GM12878 (cell line): ENCODE measurements around the gene NKAIN2. TPM values are rescaled to one million over a fixed set of nuclear protein-coding genes. Genes with fewer than 3 reads are reported as not detected.

Experiments used
- ATAC-seq: fragments of 200-7000 bp; cut with Tn5 transposase; 3 replicates; pipeline ENCODE4 v1.9.1; 2020; ENCODE audit warnings: mild to moderate bottlenecking, moderate library complexity
- BruUV-seq: library from RNA; stranded (reverse); fragments of 400-500 nt; replicated peaks from 2 replicates; lab custom pipeline; 2021; lab: Mats Ljungman, UMichigan
- CTCF ChIA-PET: fragments of 300-600 bp; sonication (Branson Sonifier 250); formaldehyde crosslinking; extraction: SDS; loops from one replicate; lab custom pipeline; 2021; ENCODE audit warnings: inconsistent platforms; lab: Yijun Ruan, JAX
- POLR2A ChIA-PET: fragments of 350-600 bp; formaldehyde crosslinking; extraction: SDS; loops from one replicate; lab custom pipeline; 2021; ENCODE audit warnings: inconsistent platforms; lab: Charles Lee
- RAD21 ChIA-PET: fragments of 300-600 bp; sonication (Branson Sonifier 250); formaldehyde crosslinking; loops from one replicate; lab custom pipeline; 2023; ENCODE audit warnings: antibody characterized with exemption; ENCODE audit not compliant: unreplicated experiment; lab: Charles Lee
- SMC1A ChIA-PET: fragments of 300-600 bp; sonication (Branson Sonifier 250); formaldehyde crosslinking; loops from one replicate; lab custom pipeline; 2023; ENCODE audit not compliant: unreplicated experiment, uncharacterized antibody; lab: Charles Lee
- DNase-seq: peaks from one replicate; pipeline ENCODE4 v3.0.0-alpha.2; 2011; ENCODE audit warnings: low read depth, low spot score
- FAIRE-seq: peaks from 3 replicates; lab custom pipeline; 2011; peaks lifted over from hg19 to GRCh38; lab: Jason Lieb, UNC
- H2AFZ ChIP-seq: 2 replicates; pipeline ENCODE4 v1.6.0; 2011; ENCODE audit warnings: low read depth, low read length, control low read depth; ENCODE audit not compliant: control insufficient read depth
- H3K27ac ChIP-seq: 2 replicates; pipeline ENCODE4 v1.5.1; 2011; ENCODE audit warnings: control low read depth; ENCODE audit not compliant: control insufficient read depth, insufficient read depth
- H3K27me3 ChIP-seq, 2 experiments: replicated peaks in 1 of 2; 2 replicates each; pipeline versions ENCODE4 v1.6.0 to v1.6.1; 2011; ENCODE audit warnings: low read length in 1 of 2; ENCODE audit not compliant: control insufficient read depth in 2 of 2, insufficient read depth in 2 of 2
- H3K36me3 ChIP-seq, 2 experiments: 2 replicates each; pipeline ENCODE4 v1.5.1; 2011; ENCODE audit warnings: low read length in 1 of 2; ENCODE audit not compliant: control insufficient read depth in 2 of 2, insufficient read depth in 2 of 2
- H3K4me1 ChIP-seq: 2 replicates; pipeline ENCODE4 v1.6.1; 2011; ENCODE audit warnings: mild to moderate bottlenecking, low read length, moderate library complexity, mixed read lengths; ENCODE audit not compliant: control insufficient read depth, insufficient read depth
- H3K4me2 ChIP-seq: 2 replicates; pipeline ENCODE4 v1.6.0; 2011; ENCODE audit warnings: control low read depth; ENCODE audit not compliant: control insufficient read depth, insufficient read depth
- H3K4me3 ChIP-seq: fragments of 200-600 bp; sonication (generic); 2 replicates; pipeline ENCODE4 v1.5.1; 2016
- H3K79me2 ChIP-seq: 2 replicates; pipeline ENCODE4 v1.6.0; 2011; ENCODE audit warnings: low read length; ENCODE audit not compliant: control insufficient read depth, insufficient read depth
- H3K9ac ChIP-seq: 2 replicates; pipeline ENCODE4 v1.8.0; 2011; ENCODE audit warnings: low read length, control low read depth, mixed read lengths; ENCODE audit not compliant: control insufficient read depth, insufficient read depth
- H3K9me3 ChIP-seq: replicated peaks from 3 replicates; pipeline ENCODE4 v1.5.1; 2011; ENCODE audit warnings: mild to moderate bottlenecking, low read length; ENCODE audit not compliant: control insufficient read depth, insufficient read depth
- H4K20me1 ChIP-seq: 2 replicates; pipeline ENCODE4 v1.6.0; 2011; ENCODE audit not compliant: control insufficient read depth, insufficient read depth
- POLR2AphosphoS2 ChIP-seq: IDR thresholded peaks from 2 replicates; pipeline ENCODE4 v1.6.1; 2011; ENCODE audit warnings: low read depth, mild to moderate bottlenecking, low read length, improper control_type of control experiment, moderate library complexity
- SMC3 ChIP-seq: IDR thresholded peaks from 2 replicates; pipeline ENCODE4 v1.6.1; 2011; ENCODE audit warnings: low read length, improper control_type of control experiment, borderline replicate concordance
- WGBS: methylation state at CpG from one replicate; pipeline ENCODE4 v1.1.6; 2016; ENCODE audit warnings: low lambda C conversion rate; ENCODE audit not compliant: insufficient replicate concordance, insufficient coverage; ENCODE audit errors: missing lambda C conversion rate; 5-methylcytosine and 5-hydroxymethylcytosine counted together
- in situ Hi-C: fragments of 300-500 bp; cut with MboI; formaldehyde crosslinking; loops from 9 replicates; pipeline ENCODE4 v1.14.3; 2018; ENCODE audit warnings: mixed read lengths
- intact Hi-C: fragments of 100-400 bp; cut with micrococcal nuclease; formaldehyde crosslinking; loops from one replicate; pipeline ENCODE4 v1.14.2; 2022; ENCODE audit not compliant: unreplicated experiment
- polyA plus RNA-seq, 11 experiments: library from polyadenylated mRNA; depleted of rRNA in 4 of 11; unstranded in 6 of 11; stranded (reverse) in 5 of 11; fragments of >200 nt; fragmentation: Nextera tagmentation in 4 of 11; fragmentation: Illumina TruSeq in 1 of 11; extraction: Ambion mirVana in 4 of 11; extraction: Trizol in 1 of 11; gene quantifications; 1 replicate in 1 of 11; 2 replicates in 10 of 11; pipeline versions ENCODE4 v1.2.1 to v1.2.3, GENCODE V29; 2011 to 2016; ENCODE audit warnings: inconsistent platforms in 2 of 11, missing spikeins in 2 of 11, low read depth in 1 of 11
- total RNA-seq, 4 experiments: library from RNA; depleted of rRNA in 3 of 4; stranded (reverse); fragments of >200 nt in 3 of 4; fragmentation: Illumina TruSeq in 1 of 4; extraction: Trizol in 1 of 4; gene quantifications; 2 replicates each; pipeline versions ENCODE4 v1.2.1 to v1.2.3, GENCODE V29; 2013 to 2021
- TF ChIP-seq, protein P1 (sequence below): fragments of 450-650 bp; IDR thresholded peaks from 2 replicates; pipeline ENCODE4 v1.6.1; 2017; ENCODE audit warnings: borderline replicate concordance
- TF ChIP-seq, protein P2 (sequence below): IDR thresholded peaks from 2 replicates; pipeline ENCODE4 v1.6.1; 2012; ENCODE audit warnings: mild to moderate bottlenecking, low read depth, low read length

NKAIN2 gene
- total and polyA plus RNA-seq, 10 of the 15 experiments (the other 5 are each of a cell fraction or from before 2014, with no cell fraction given) = not detected

DNA sequence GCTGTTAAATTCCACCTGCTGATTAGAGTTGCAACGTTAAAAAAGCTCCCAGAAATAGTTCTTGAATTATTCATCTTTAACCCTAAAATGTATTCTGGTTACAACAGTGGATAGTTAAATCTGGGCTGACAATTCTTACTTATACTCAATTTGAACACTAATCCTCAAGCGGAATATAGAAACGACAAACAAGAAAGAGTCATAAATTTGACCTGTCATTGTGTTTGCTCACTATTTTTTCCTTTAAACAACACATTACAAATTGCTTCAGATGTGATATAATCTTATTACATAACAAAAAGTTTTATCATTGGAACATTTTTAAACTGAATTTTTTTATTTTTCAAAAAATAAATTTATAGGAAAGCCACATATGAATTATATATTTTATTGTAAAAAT lies 1054.1 kb downstream of the NKAIN2 start:
- no TSS peak for BruUV-seq
- in situ Hi-C loops = no loop called here

More for the DNA sequence above, 1054.1 kb downstream of the NKAIN2 start:
- Histone ChIP-seq H3K27ac (no peak overlapping the region), H3K4me3 (no peak overlapping the region), H3K9ac (no peak overlapping the region), H3K9me3 (no peaks in the 10 kb centered on the region), H3K36me3 (no peaks in the 10 kb centered on the region), H4K20me1 (no peaks in the 10 kb centered on the region), H3K27me3 (no peaks in the 10 kb centered on the region), H2AFZ (no peak overlapping the region), H3K4me2 (no peak overlapping the region), H3K79me2 (no peaks in the 10 kb centered on the region), H3K4me1 (no peaks in the 10 kb centered on the region)
- ChIA-PET POLR2A (interaction anchor here (0.6 to 0.7 kb wide), 2 partner anchors 28 to 456 kb away, joined by 4 to 5 read pairs; no protein-coding TSS in a partner anchor), RAD21 (no interaction called here), CTCF (no interaction called here), SMC1A (no interaction called here)
- TF ChIP-seq SMC3 (no peak), POLR2AphosphoS2 (no peak)
- TF ChIP-seq, protein P1, sequence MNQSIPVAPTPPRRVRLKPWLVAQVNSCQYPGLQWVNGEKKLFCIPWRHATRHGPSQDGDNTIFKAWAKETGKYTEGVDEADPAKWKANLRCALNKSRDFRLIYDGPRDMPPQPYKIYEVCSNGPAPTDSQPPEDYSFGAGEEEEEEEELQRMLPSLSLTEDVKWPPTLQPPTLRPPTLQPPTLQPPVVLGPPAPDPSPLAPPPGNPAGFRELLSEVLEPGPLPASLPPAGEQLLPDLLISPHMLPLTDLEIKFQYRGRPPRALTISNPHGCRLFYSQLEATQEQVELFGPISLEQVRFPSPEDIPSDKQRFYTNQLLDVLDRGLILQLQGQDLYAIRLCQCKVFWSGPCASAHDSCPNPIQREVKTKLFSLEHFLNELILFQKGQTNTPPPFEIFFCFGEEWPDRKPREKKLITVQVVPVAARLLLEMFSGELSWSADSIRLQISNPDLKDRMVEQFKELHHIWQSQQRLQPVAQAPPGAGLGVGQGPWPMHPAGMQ = no peak
- TF ChIP-seq, protein P2, sequence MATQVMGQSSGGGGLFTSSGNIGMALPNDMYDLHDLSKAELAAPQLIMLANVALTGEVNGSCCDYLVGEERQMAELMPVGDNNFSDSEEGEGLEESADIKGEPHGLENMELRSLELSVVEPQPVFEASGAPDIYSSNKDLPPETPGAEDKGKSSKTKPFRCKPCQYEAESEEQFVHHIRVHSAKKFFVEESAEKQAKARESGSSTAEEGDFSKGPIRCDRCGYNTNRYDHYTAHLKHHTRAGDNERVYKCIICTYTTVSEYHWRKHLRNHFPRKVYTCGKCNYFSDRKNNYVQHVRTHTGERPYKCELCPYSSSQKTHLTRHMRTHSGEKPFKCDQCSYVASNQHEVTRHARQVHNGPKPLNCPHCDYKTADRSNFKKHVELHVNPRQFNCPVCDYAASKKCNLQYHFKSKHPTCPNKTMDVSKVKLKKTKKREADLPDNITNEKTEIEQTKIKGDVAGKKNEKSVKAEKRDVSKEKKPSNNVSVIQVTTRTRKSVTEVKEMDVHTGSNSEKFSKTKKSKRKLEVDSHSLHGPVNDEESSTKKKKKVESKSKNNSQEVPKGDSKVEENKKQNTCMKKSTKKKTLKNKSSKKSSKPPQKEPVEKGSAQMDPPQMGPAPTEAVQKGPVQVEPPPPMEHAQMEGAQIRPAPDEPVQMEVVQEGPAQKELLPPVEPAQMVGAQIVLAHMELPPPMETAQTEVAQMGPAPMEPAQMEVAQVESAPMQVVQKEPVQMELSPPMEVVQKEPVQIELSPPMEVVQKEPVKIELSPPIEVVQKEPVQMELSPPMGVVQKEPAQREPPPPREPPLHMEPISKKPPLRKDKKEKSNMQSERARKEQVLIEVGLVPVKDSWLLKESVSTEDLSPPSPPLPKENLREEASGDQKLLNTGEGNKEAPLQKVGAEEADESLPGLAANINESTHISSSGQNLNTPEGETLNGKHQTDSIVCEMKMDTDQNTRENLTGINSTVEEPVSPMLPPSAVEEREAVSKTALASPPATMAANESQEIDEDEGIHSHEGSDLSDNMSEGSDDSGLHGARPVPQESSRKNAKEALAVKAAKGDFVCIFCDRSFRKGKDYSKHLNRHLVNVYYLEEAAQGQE = no peak
- DNase-seq = no peak
- WGBS = 8% methylated on average over 3 of the region's 3 CpGs
- intact Hi-C loops = no loop called here
- no peak for ATAC-seq
- no peak for FAIRE-seq
